GM19328 (cell line): ENCODE measurements around the gene ATP9A.

Experiments used
- ATAC-seq: cut with Tn5 transposase; IDR thresholded peaks from one replicate; pipeline ENCODE4 v1.9.1; 2021; ENCODE audit warnings: mild to moderate bottlenecking, moderate library complexity; ENCODE audit not compliant: unreplicated experiment

The ATP9A gene

GRCh38 chr20:51631953-51632352, 136.2 kb downstream of the ATP9A start:
- no peak for ATAC-seq

- ATAC-seq, result no peak
Measured at GRCh38 chr20:51631011-51631950, 136.9 kb downstream of the ATP9A start.

GRCh38 chr20:51629399-51630058, 138.7 kb downstream of the ATP9A start:
- ATAC-seq, result no peak

- ATAC-seq, result no peak
Measured at GRCh38 chr20:51628533-51629398, 139.4 kb downstream of the ATP9A start.

GRCh38 chr20:51627586-51627985, 140.6 kb downstream of the ATP9A start:
- no peak for ATAC-seq

- no peak for ATAC-seq
Measured at GRCh38 chr20:51625105-51625504, 143.1 kb downstream of the ATP9A start.

GRCh38 chr20:51624157-51624731, 143.9 kb downstream of the ATP9A start:
- no peak for ATAC-seq

- no peak for ATAC-seq
Measured at GRCh38 chr20:51623255-51623654, 144.9 kb downstream of the ATP9A start.

GRCh38 chr20:51622004-51622874, 146.0 kb downstream of the ATP9A start:
- ATAC-seq, result no peak

GRCh38 chr20:51620432-51620831, 147.8 kb downstream of the ATP9A start:
- ATAC-seq, result no peak

GRCh38 chr20:51616060-51616459, 152.1 kb downstream of the ATP9A start:
- ATAC-seq, result no peak

GRCh38 chr20:51614687-51615086, 153.5 kb downstream of the ATP9A start:
- no peak for ATAC-seq

- no peak for ATAC-seq
Measured at GRCh38 chr20:51613580-51613979, 154.6 kb downstream of the ATP9A start.

- no peak for ATAC-seq
Measured at GRCh38 chr20:51612896-51613295, 155.3 kb downstream of the ATP9A start.

GRCh38 chr20:51611625-51611890, 156.6 kb downstream of the ATP9A start:
- ATAC-seq, result no peak

- no peak for ATAC-seq
Measured at GRCh38 chr20:51610761-51611624, 157.2 kb downstream of the ATP9A start.

- ATAC-seq, result no peak
Measured at GRCh38 chr20:51610111-51610510, 158.1 kb downstream of the ATP9A start.

- ATAC-seq, result no peak
Measured at GRCh38 chr20:51609251-51609650, 158.9 kb downstream of the ATP9A start.

- no peak for ATAC-seq
Measured at GRCh38 chr20:51608061-51608460, 160.1 kb downstream of the ATP9A start.
